Progenitor cell of endocrine pancreas (in vitro differentiated cells): Measurements from ENCODE around the gene CPLANE2. TPM values are rescaled to one million over a fixed set of nuclear protein-coding genes. Genes with fewer than 3 reads are reported as not detected.

Experiments
- DNase-seq: peaks from one replicate; pipeline ENCODE4 v3.0.0; 2021; ENCODE audit warnings: low spot score; ENCODE audit not compliant: unreplicated experiment
- H3K27ac Mint-ChIP-seq: 2 replicates; pipeline ENCODE4 v1.8.0; 2021; ENCODE audit warnings: mild to moderate bottlenecking, moderate library complexity, mixed read lengths
- H3K27me3 Mint-ChIP-seq: 2 replicates; pipeline ENCODE4 v1.8.0; 2021; ENCODE audit warnings: mixed read lengths
- H3K36me3 Mint-ChIP-seq: 2 replicates; pipeline ENCODE4 v1.8.0; 2022; ENCODE audit warnings: mixed read lengths; ENCODE audit not compliant: insufficient read depth
- H3K4me1 Mint-ChIP-seq: 2 replicates; pipeline ENCODE4 v1.8.0; 2021; ENCODE audit warnings: low read depth, mixed read lengths
- H3K4me3 Mint-ChIP-seq: 2 replicates; pipeline ENCODE4 v1.8.0; 2021; ENCODE audit warnings: low read depth, mild to moderate bottlenecking, moderate library complexity, mixed read lengths
- H3K9me3 Mint-ChIP-seq: 2 replicates; pipeline ENCODE4 v1.8.0; 2021; ENCODE audit warnings: low read depth, mixed read lengths
- CTCF ChIP-seq: fragments of 200-600 bp; sonication (generic); IDR thresholded peaks from one replicate; pipeline ENCODE4 v1.5.0; 2021; ENCODE audit warnings: antibody characterized with exemption, mild to moderate bottlenecking; ENCODE audit not compliant: unreplicated experiment
- total RNA-seq: library from RNA; stranded (reverse); gene quantifications from 2 replicates; pipeline ENCODE4 v1.2.1, GENCODE V29; 2021

CPLANE2 gene
- total RNA-seq, 1 donor from 2014 or later = 16.5 TPM

- Mint-ChIP-seq H3K27ac (no peak overlapping the region), H3K4me3 (no peak overlapping the region), H3K27me3 (peaks cover 15% of the 10 kb centered on the region), H3K4me1 (peaks cover 15% of the 10 kb centered on the region), H3K36me3 (no peaks in the 10 kb centered on the region), H3K9me3 (no peaks in the 10 kb centered on the region)
- TF ChIP-seq CTCF = no peak
- no peak for DNase-seq
These were observed 3.6 kb downstream of the CPLANE2 start for GRCh38 chr1:16233431-16233830.

GRCh38 chr1:16232316-16232710 is 4.7 kb downstream of the CPLANE2 start:
- Mint-ChIP-seq H3K9me3 (no peaks in the 10 kb centered on the region), H3K36me3 (no peaks in the 10 kb centered on the region), H3K27me3 (peaks cover 26% of the 10 kb centered on the region), H3K4me3 (no peak overlapping the region), H3K27ac (no peak overlapping the region), H3K4me1 (peaks cover 13% of the 10 kb centered on the region)
- no peak for DNase-seq
- no peak for TF ChIP-seq CTCF

GRCh38 chr1:16231331-16232315 is 5.4 kb downstream of the CPLANE2 start:
- H3K36me3 Mint-ChIP-seq = no peaks in the 10 kb centered on the region
- H3K4me3 Mint-ChIP-seq = no peak overlapping the region
- H3K4me1 Mint-ChIP-seq = peaks cover 12% of the 10 kb centered on the region
- no peak overlapping the region for H3K27ac Mint-ChIP-seq
- DNase-seq = no peak
- peaks cover 30% of the 10 kb centered on the region for H3K27me3 Mint-ChIP-seq
- no peak for TF ChIP-seq CTCF
- no peaks in the 10 kb centered on the region for H3K9me3 Mint-ChIP-seq

GRCh38 chr1:16230744-16231143 is 6.2 kb downstream of the CPLANE2 start:
- no peak for DNase-seq
- Mint-ChIP-seq H3K9me3 (no peaks in the 10 kb centered on the region), H3K4me3 (no peak overlapping the region), H3K36me3 (no peaks in the 10 kb centered on the region), H3K27me3 (peaks cover 38% of the 10 kb centered on the region), H3K4me1 (peaks cover 11% of the 10 kb centered on the region), H3K27ac (no peak overlapping the region)
- TF ChIP-seq CTCF = no peak

GRCh38 chr1:16229976-16230740 is 6.8 kb downstream of the CPLANE2 start:
- Mint-ChIP-seq H3K36me3 (no peaks in the 10 kb centered on the region), H3K9me3 (no peaks in the 10 kb centered on the region), H3K4me1 (peaks cover 11% of the 10 kb centered on the region), H3K27me3 (peaks cover 38% of the 10 kb centered on the region), H3K4me3 (no peak overlapping the region), H3K27ac (peak overlapping the region; percentile 67)
- no peak for DNase-seq
- TF ChIP-seq CTCF = no peak
